GM21825 (cell line): ENCODE measurements around the gene FAM20B.
"Not testable (repeated sequence)": the region's sequence is repeated elsewhere in the genome, so short reads cannot be mapped to it uniquely, and the experiment has no call there.

Experiments used
- ATAC-seq: cut with Tn5 transposase; IDR thresholded peaks from one replicate; pipeline ENCODE4 v1.9.1; 2021; ENCODE audit warnings: mild to moderate bottlenecking, moderate library complexity; ENCODE audit not compliant: unreplicated experiment

FAM20B gene

DNA sequence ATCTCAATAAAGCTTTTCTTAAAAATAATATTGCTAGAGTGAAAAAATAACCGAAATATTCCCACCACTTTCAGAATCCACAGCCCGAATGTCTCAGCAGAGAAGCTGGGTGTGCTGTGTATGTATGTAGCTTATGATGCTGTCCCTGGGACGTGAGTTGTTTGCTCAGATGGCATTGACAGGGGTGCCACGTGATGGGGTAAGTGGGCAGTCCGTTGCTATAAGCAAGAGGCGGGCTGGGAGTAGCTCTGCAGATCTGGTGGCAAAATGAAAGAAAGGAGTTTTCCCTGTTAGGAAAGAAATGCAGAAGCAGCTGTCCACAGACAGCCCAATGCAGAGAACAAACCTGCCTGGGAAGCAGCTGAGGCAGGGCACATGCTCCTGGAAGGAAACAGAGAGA is 3.8 kb upstream of the FAM20B start:
- no peak for ATAC-seq

DNA sequence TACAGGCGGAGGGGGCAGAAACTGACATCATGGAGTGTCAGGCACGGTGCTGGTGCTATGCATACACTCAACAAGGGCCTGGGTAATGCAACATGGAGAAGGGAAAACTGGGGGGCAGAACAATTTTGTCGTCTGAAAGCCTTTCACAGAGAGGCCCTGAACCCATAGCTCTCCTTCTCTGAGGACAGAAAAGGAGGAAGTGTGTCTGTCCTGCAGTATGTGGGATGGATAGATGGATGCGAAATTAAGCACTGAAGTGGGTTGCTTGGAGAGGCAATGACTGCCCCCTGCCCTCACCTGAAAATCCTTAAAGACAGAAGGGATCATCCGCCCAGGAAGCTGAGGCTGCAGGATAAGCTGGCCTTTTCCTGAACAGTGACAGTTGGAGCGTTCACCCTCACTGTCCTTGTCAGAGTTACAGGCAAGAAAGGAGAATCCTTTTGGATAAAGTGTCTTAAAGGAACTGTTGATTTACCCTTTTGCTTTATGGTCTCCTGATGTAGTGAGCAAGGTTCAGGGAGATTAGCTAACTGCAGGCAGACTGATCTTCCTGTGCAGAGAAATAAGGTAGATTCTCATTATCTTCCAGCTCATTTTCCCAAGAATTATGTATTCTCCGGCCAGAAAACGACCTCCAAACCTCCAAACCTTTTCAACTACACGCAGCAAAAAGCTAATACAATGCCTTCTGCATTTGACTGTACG is 1.6 kb upstream of the FAM20B start:
- ATAC-seq, result no peak

DNA sequence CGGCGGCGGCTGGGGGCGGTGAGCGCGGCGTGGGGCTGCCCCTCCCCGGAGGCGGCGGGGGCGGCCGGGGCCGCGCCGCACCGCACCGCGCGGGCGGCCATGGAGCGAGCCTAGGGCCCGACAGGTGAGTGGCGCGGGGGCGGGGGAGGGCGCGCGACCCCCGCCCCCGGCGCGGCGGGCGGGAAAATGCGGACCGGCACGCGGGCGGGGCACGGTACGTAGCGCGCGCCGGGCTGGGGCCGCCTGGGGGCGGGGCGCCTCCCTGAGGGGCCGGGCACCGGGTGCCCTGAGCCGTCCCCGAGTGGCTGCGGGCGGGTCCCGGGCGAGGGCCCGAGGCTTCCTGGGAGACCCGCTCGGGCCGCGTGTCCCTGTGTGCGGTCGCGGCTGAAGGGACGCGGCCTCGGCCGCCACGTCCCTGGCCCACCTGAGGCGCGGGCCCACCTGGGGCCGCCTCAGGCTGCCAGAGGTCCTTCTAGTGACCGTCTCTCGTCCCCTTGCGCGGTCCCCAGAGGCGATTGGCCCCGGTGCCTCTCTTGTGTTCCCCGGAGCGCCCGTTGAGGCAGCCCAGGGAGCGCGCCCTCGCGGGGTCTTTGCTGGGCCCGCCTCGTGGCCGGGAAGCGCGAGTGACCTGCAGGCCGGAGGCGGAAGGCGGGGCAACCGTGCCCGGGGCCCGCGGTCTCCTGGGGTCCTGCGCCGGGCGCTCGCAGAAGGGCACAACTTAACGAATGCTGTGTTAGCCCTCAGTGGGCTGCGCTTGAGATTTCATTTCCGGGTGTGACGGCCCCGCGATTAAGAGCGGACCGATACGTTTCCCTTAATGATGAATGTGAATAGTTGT is 500 bp downstream of the FAM20B start:
- ATAC-seq, result peak; percentile 70

DNA sequence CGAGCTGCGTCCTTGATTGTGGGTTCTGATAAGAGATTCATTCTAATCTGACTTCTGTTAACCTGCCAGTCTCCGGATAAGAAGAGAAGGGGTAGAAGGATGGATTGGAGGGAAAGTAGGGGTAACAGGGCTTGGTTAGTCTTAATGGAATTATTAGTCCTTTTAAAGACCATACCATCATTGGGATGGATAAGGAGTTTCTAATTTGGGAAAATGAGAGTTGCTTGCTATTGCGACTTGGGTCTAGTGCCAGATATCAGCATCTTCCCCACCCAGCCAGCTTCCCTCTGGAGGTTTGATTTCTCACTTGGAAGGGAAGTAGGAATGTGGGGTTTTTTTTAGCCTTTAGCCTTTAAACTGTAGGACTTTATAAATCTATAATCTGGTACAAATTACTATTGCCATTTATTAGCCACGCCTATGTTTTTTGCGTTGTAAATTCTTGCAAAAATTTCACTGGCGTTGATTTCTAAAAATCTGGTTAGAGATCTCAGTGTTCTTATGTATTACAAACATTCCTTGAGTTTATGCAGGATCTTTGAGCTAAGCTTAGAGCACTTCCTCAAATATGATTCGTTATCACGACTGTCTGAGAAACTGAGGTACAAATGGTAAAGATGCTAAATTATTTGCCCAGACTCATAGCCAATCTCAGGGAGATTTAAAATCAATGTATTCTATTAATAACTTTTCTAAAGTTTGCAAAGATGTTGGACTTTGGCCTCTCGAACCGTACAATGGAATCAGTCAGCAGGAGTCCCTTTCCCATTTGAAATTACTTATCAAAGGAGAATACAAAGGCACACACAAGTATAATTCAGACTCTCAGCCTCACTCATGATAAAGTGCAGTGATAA is 1.3 kb downstream of the FAM20B start:
- ATAC-seq, result no peak

DNA sequence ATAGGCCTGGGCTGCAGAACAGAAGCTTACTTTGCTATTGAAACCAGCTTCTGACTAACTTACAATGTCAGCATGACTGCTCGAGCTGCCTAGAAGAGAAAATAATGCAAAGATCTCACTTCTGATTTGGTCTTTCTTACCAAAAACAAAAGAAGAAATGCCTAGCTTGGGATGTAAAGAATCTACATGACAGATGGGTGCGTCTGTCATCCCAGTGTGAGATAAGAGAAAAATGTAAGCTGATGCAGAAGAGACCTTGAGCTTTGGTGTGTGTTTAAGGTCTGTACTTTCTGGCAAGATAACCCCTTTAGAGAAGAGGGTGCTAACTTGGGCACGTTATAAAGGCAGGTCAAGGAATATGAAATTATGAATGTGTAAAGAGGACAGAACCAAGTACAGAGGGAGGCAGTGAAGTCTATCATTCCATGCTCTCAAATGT is 3.6 kb downstream of the FAM20B start:
- ATAC-seq, result no peak

GRCh38 chr1:179030130-179030529 is 4.4 kb downstream of the FAM20B start:
- ATAC-seq, result no peak

- ATAC-seq, result no peak
These were observed 5.0 kb downstream of the FAM20B start for GRCh38 chr1:179030683-179031082.

- no peak for ATAC-seq
These were observed 5.6 kb downstream of the FAM20B start for GRCh38 chr1:179031284-179031683.

GRCh38 chr1:179031855-179032513 is 6.3 kb downstream of the FAM20B start:
- no peak for ATAC-seq

DNA sequence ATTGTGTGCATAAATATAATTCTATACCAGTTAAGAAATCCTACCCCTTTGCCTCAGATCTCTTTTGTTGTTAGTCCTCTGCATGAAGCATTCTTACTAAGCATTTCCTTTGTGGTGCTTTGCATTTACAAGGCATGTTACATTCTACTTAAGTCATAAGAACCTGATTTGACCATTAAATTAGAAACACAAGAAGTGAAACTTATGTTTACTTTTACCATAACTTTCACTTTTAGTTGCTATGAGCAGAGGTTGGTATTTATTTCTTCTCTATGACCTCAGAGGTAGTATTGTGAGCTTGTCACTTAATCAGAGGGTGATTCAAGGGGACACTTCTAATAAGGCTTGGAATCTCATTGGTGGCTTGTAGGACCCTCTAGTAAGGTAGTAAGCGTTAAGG is 9.0 kb downstream of the FAM20B start:
- ATAC-seq, result peak; percentile 81

- peak; percentile 43 for ATAC-seq
These were observed 11.3 kb downstream of the FAM20B start for GRCh38 chr1:179036844-179037465.

DNA sequence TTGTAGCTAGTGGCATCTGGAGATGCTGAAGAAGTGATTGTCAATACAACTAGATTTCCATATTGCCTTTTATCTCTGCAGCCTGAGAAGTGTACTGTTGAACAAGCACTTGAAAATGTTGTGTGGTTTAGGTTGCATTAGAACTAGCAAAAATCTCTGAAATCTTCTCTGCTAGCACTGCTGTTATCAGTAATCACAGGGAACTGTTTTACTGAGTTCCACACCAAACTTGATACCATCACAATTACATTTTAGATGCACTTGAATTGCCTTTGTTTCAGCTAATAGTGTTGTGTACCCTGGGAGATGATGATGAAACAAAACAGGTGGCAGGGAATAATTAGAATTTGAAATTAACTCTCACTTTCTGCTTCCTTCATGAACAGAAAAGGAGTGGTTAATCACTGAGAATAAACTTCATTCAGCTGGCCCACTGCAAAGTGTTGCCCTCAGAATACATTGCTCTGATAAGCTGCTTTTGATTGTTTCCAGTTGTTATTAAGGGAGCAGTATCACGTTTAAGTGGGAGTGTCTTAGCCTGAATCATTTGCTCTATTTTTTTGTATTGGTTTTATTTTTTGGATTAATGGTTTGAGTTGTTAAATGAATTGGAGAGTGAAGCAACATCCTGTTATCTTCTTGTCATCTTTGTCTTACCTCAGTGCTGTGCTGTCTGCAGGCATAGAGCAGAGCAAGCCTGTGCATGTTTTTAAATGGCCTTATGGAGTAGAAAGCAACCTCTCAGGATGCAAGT is 13.0 kb downstream of the FAM20B start:
- ATAC-seq, result no peak

DNA sequence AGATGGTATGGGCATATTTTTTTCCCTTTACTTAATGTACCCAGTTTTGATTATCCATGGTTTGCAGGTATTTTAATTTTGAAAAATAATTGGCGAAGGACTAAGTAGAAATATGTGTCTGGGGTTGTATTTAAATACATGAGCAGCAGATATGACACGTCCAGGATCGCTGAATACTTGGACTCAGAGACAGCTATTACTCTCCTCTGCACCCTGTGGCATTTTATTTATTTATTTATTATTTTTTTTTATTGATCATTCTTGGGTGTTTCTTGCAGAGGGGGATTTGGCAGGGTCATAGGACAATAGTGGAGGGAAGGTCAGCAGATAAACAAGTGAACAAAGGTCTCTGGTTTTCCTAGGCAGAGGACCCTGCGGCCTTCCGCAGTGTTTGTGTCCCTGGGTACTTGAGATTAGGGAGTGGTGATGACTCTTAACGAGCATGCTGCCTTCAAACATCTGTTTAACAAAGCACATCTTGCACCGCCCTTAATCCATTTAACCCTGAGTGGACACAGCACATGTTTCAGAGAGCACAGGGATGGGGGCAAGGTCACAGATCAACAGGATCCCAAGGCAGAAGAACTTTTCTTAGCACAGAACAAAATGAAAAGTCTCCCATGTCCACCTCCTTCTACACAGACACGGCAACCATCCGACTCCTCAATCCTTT is 13.9 kb downstream of the FAM20B start:
- ATAC-seq, result not testable (repeated sequence)

GRCh38 chr1:179040175-179040551 is 14.5 kb downstream of the FAM20B start:
- not testable (repeated sequence) for ATAC-seq

DNA sequence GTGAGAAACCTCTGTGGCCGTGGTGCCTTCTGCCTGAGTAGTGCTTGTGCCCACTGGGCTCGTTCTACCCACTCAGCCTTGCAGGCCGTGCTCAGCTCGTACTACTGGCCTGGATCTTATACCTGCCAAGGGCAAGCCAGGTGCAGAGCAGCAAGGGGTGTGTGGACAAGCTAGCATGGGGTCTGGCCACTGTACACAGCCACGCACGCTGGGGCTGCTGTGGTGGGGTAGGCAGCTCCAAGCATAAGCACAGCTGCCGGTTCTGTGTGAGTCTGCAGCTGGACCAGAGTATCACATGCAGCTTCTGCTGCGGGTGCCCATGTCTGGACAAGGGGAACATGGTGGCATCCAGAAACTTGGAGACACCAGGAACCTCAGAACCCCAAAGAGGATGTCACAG is 16.4 kb downstream of the FAM20B start:
- no peak for ATAC-seq

DNA sequence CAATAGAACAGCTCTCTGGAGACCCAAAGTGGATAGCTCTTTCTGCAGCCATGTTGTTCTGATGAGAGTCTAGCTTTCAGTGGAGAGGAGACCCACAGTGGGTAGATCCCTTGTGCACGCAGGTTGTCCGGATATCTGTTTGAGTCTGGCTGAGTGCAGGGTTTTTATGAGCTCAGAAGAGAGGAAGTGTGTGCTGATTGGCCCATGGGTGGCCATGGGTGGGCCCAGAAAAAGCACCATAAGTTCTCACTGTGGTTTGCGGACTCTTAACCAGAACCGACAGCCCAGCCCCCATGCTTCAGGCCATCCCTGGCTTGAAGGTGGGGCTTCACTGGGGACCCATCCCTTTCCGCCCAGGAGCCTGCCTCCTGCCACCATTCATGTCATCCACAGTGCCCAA is 17.0 kb downstream of the FAM20B start:
- ATAC-seq, result no peak

GRCh38 chr1:179043266-179043665 is 17.6 kb downstream of the FAM20B start:
- no peak for ATAC-seq

- no peak for ATAC-seq
These were observed 18.2 kb downstream of the FAM20B start for GRCh38 chr1:179043907-179044306.
